Epithelial cell of proximal tubule (primary cell): ENCODE measurements around the gene SPECC1. TPM values are rescaled to one million over a fixed set of nuclear protein-coding genes. Genes with fewer than 3 reads are reported as not detected.

Experiments used
- DNase-seq: peaks from one replicate; pipeline ENCODE4 v3.0.0-alpha.2; 2011; ENCODE audit warnings: low read depth
- H3K4me3 ChIP-seq: 2 replicates; pipeline ENCODE4 v1.5.1; 2011; ENCODE audit warnings: low read depth, mild to moderate bottlenecking, low read length
- CTCF ChIP-seq: conservative IDR thresholded peaks from 2 replicates; pipeline ENCODE4 v1.5.1; 2012; ENCODE audit warnings: low read depth, mild to moderate bottlenecking, low read length
- total RNA-seq: library from RNA; depleted of rRNA; stranded (reverse); fragments of >200 nt; gene quantifications from 2 replicates; pipeline ENCODE4 v1.2.3, GENCODE V29; 2015

Gene SPECC1
- total RNA-seq, 1 donor from 2014 or later = 39.3 TPM

DNA sequence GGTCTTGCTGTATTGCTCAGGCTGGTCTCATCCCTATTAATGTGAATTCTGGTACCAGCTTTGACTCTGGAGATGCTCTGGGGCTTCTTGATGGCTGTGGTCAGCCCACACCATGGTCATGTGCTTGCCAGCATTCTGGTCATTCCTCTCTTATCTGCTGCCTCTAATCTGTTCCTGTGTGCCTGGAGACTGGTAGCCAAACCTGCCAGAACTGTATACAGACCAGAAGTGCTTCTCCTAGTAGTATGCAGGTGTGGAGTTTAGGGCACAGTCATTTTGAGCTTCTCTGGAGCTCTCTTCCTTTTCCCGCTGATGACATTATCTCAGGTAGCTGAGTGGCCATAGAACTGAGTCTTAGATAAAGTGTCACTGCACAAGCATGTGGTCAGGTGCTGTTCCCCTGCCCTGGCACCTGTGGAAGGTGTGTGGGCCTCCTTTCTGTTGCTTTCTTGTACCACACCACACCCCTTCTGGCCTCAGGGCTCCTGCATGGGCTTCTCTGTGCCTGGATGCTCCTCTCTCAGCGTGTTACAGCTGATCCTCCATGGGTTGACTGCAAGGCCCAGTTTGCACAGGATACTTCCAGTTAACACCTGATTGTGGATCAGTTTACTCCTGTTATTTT is 162.7 kb downstream of the SPECC1 start:
- TF ChIP-seq CTCF = no peak
- no peak for DNase-seq
- no peak overlapping the region for H3K4me3 ChIP-seq

GRCh38 chr17:20172376-20172775 is 163.2 kb downstream of the SPECC1 start:
- H3K4me3 ChIP-seq = no peak overlapping the region
- DNase-seq = no peak
- TF ChIP-seq CTCF = no peak

- TF ChIP-seq CTCF = no peak
- DNase-seq = no peak
- H3K4me3 ChIP-seq = no peak overlapping the region
Measured at GRCh38 chr17:20173091-20173490, 163.9 kb downstream of the SPECC1 start.

GRCh38 chr17:20174588-20175265 is 165.6 kb downstream of the SPECC1 start:
- H3K4me3 ChIP-seq = no peak overlapping the region
- no peak for DNase-seq
- TF ChIP-seq CTCF = no peak

GRCh38 chr17:20179041-20179440 is 169.9 kb downstream of the SPECC1 start:
- no peak overlapping the region for H3K4me3 ChIP-seq
- no peak for DNase-seq
- no peak for TF ChIP-seq CTCF

DNA sequence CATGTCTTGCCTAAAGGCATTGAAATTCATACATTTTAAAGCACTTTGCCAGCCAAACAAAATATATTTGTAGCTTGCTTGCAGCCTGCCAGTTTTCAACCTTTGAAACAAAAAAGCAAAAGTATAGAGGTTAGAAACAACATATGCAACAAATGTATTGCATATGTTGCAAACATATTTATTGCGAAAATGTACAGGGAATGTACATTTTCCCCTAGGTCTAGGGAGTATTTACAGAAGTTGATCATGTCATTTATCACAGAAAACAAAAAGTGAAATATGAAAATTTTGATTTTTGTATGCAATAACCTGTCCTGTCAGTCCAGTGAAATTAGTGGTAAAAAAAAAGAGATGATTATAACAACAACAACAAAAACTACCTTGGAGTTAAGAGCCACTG is 171.5 kb downstream of the SPECC1 start:
- TF ChIP-seq CTCF = no peak
- no peak for DNase-seq
- no peak overlapping the region for H3K4me3 ChIP-seq

DNA sequence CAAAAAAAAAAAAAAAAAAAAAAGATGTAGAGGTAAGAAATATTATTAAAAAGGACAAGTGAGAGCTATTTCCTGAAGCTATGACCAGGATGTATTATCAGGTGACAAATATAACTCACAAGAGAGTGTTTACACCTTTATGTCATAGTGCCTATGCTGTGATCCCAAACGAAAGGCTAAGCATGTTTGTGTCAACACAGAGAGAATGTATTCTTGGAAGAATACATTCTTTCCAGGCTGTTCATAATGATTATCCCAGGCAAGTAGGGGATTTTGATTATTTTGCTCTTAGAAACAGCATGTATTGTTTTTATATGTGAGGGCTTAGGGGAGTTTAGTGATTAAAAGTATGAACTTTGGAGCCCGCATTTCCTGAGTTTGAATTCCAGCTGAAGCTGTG is 175.0 kb downstream of the SPECC1 start:
- no peak for DNase-seq
- TF ChIP-seq CTCF = no peak
- no peak overlapping the region for H3K4me3 ChIP-seq
